ENCODE data around the gene AMY1C.
"Not testable (repeated sequence)": the region's sequence is repeated elsewhere in the genome, so short reads cannot be mapped to it uniquely, and the experiment has no call there.

AMY1C gene

GRCh38 chr1:103749598-103749997, at the start of gene AMY1C:
Gene AMY1C (plus strand): TSS chr1:103749898. CDS start chr1:103750470, 572 bp downstream.
- not testable (repeated sequence) for DNase-seq (ENCODE audit: low spot score)

GRCh38 chr1:103700669-103701068, 49.0 kb upstream of the AMY1C start:
- DNase-seq (ENCODE audit: low spot score) = not testable (repeated sequence)

GRCh38 chr1:103701256-103701655, 48.4 kb upstream of the AMY1C start:
- DNase-seq (ENCODE audit: low spot score) = not testable (repeated sequence)

GRCh38 chr1:103707670-103708069, 42.0 kb upstream of the AMY1C start:
- not testable (repeated sequence) for DNase-seq (ENCODE audit: low spot score)

- DNase-seq (ENCODE audit: low spot score) = not testable (repeated sequence)
Measured at GRCh38 chr1:103710381-103710780, 39.3 kb upstream of the AMY1C start.

- not testable (repeated sequence) for DNase-seq (ENCODE audit: low spot score)
Measured at GRCh38 chr1:103717404-103717803, 32.3 kb upstream of the AMY1C start.

- not testable (repeated sequence) for DNase-seq (ENCODE audit: low spot score)
Measured at GRCh38 chr1:103721473-103721872, 28.2 kb upstream of the AMY1C start.

GRCh38 chr1:103735334-103735733, 14.4 kb upstream of the AMY1C start:
- DNase-seq (ENCODE audit: low spot score) = not testable (repeated sequence)

GRCh38 chr1:103738031-103738430, 11.7 kb upstream of the AMY1C start:
- DNase-seq (ENCODE audit: low spot score) = not testable (repeated sequence)

- not testable (repeated sequence) for DNase-seq (ENCODE audit: low spot score)
Measured at GRCh38 chr1:103744449-103744848, 5.2 kb upstream of the AMY1C start.

GRCh38 chr1:103745040-103745439, 4.7 kb upstream of the AMY1C start:
- DNase-seq (ENCODE audit: low spot score) = not testable (repeated sequence)

GRCh38 chr1:103748273-103748672, 1.4 kb upstream of the AMY1C start:
- DNase-seq (ENCODE audit: low spot score) = not testable (repeated sequence)

GRCh38 chr1:103761896-103762295, 12.2 kb downstream of the AMY1C start:
- no peak for DNase-seq (ENCODE audit: low spot score)

- no peak for DNase-seq (ENCODE audit: low spot score)
Measured at GRCh38 chr1:103779932-103780331, 30.2 kb downstream of the AMY1C start.

- DNase-seq (ENCODE audit: low spot score) = no peak
Measured at GRCh38 chr1:103783944-103784377, 34.3 kb downstream of the AMY1C start.

- no peak for DNase-seq (ENCODE audit: low spot score)
Measured at GRCh38 chr1:103788377-103788776, 38.7 kb downstream of the AMY1C start.

GRCh38 chr1:103790172-103790571, 40.5 kb downstream of the AMY1C start:
- DNase-seq (ENCODE audit: low spot score) = no peak
